NCI-H69 (cell line): ENCODE results near the gene WDR27.
"Not testable (repeated sequence)": the region's sequence is repeated elsewhere in the genome, so short reads cannot be mapped to it uniquely, and the experiment has no call there.

ENCODE experiments used
- DNase-seq: peaks from one replicate; lab custom pipeline; 2025; lab: John Stamatoyannopoulos, UW

The WDR27 gene

GRCh38 chr6:169520104-169520503 is 181.7 kb downstream of the WDR27 start:
- DNase-seq, result no peak

DNA sequence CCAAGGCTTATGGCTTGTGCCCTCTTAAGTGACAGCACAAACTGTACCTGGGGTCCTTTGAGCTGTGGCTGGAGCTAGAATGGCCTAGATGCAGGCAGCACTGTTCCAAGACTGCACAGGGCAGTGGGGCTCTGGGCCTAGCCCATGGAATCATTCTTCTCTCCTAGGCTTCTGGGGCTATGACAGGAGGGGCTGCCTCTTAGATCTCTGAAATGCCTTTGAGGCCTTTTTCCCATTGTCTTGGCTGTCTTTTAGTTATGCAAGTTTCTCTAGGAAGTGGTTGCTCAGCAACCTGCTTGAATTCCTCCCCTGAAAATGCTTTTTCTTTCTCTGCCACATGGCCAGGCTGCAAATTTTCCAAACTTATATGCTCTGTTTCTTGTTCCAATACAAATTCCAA is 183.4 kb downstream of the WDR27 start:
- DNase-seq, result no peak

- DNase-seq, result no peak
Measured at GRCh38 chr6:169513478-169514193, 188.2 kb downstream of the WDR27 start.

GRCh38 chr6:169511785-169512184 is 190.0 kb downstream of the WDR27 start:
- DNase-seq, result not testable (repeated sequence)

DNA sequence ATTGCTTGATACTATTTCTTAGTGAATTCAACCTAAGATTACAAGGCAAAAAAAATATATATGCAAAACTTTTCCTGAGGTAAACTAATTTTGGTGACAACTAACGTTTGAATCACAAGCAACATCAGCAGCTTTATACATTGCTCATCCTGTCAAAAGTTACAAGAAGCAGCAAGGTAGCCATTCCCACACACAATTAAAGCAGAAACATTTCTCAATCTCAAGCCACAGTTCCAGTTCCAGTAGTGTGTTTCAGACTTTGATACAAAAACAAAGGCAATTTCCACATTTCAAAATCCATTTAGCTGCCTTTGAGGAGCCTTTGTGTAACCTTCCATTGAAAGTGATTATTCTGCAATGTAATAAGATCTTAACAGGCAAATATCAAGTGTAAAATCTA is 191.0 kb downstream of the WDR27 start:
- no peak for DNase-seq

GRCh38 chr6:169508452-169508851 is 193.4 kb downstream of the WDR27 start:
- DNase-seq, result no peak

DNA sequence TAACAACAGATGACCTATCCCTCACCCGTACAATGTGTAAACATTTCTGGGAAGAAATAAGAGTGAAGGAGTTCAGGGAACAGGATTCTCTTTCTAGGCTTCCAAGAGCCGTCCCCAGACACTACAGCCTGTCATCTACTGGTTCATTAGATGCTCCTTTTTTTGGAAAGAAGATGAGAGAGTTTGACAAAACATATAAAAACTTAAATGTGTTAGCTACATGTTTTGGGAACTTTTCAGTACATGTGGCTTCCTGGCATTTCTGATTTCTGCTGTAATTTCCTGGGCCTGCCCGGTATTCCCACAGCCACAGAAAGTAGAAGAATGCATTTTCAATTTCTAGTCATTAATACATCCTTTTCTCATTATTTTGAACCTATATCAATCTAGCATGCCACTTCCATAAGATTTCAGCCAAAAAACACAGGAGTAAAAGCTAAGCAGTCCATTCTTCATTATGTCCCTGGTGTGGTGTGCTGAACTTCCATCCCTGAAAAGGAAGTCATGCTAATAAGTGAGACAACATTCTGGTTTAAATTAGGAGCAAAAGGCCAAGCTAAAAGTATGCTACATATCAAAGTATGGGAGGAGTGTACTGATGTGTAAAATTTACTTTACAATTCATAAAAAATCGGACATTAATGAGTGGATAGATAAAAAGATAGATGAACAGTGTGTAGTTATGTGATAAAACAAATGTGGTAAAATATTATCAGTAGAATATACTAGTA is 198.2 kb downstream of the WDR27 start:
- no peak for DNase-seq

DNA sequence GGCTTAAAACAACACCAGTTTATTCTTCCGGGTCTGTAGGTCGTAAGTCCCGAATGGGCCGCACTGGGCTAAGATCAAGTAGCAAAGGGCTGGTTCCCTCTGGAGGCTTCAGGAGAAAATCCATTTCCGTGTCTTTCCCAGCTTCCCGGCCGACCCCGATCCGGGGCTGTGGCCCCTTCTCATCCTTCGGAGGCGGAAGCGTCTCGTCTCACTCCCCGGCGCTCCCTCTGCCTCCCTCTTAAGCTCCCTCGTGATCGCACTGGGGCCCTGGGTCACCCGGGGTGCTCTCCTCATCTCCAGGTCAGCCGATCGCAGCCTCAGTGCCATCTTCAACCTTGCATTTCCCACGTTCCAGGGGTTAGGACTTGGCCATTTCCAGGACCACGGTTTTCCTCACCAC is 199.4 kb downstream of the WDR27 start:
- no peak for DNase-seq

GRCh38 chr6:169501777-169502313 is 200.0 kb downstream of the WDR27 start:
- DNase-seq, result no peak

- no peak for DNase-seq
Measured at GRCh38 chr6:169501128-169501527, 200.7 kb downstream of the WDR27 start.

- no peak for DNase-seq
Measured at GRCh38 chr6:169500688-169501087, 201.1 kb downstream of the WDR27 start.

DNA sequence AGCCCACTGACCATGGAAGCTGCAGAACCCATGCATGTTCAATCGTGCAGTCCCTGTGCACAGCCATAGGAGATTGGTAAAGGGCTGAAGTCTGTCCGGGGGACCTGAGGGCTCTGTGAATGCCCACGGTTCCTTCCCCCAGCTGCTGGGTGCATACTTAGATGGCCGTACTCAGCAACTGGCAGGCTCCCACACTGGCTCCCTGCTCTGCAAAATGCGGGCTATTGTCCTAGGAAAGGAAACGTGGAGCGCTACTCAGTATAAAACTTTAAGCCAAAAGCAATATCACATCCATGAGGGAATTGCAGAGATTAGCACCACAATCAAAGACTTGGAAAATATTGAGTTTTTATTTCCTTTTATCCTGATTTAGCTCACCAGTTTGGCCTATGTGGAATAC is 202.0 kb downstream of the WDR27 start:
- DNase-seq, result no peak

DNA sequence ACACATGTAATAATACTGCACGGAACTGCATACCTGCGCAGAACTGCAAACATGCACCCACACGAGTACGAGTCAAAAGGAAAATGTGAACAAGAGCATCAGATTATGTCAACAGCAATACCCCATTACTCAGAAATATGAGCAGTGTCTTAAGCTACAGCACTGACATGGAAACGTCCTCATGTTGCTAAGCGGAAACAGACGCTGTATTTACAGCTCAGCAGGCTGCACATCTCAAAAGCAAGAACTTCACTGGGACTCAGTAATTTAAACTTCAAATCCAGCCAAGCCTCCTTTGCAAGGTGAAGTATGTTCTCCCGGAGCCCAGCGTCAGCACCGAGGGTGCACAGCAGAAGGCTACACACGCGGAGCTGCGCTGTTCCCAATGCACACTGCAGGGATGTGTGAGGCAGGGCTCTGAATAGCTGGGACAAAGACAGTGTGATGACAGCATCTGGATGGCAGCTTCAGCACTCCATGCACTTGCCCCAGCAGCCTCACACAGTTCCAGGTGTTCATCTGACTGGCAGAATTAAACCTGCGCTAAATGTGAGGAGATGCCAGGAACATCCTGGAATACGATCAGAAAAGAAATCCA is 202.8 kb downstream of the WDR27 start:
- no peak for DNase-seq

DNA sequence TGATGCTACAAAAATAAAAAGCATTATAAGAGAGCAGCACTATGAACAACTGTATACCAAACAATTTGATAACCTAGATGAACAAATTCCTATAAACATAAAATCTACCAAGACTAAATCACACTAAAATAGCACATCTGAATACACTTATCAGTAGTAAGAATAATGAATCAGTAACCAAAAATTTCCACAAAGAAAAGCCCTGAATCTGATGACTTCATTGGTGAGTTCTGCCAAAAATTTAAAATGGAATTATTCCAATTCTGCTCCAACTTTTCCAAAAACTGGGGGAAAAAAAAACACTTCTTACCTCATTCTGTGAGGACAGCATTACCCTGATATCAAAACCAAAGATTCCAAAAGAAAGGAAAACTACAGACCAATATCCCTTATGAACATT is 206.2 kb downstream of the WDR27 start:
- DNase-seq, result no peak

DNA sequence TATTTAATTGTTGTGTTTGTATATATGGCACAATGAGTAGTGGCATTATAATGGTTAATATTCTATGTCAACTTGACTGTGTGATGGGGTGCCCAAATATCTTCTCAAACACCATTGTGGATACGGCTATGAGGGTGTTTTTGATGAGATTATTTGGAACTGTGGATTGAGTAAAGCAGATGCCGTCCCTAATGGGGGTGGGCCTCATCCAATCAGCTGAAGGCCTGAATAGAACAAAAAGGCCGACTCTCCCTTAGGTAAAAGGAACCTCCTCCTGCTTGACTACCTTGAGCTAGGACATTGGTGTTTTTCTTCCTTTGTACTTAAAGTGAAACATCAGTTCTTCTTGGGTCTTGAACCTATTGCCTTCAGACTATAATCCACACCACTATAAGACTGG is 207.8 kb downstream of the WDR27 start:
- no peak for DNase-seq

GRCh38 chr6:169491482-169491881 is 210.3 kb downstream of the WDR27 start:
- no peak for DNase-seq

GRCh38 chr6:169490830-169491229 is 211.0 kb downstream of the WDR27 start:
- no peak for DNase-seq

- no peak for DNase-seq
Measured at GRCh38 chr6:169490246-169490641, 211.6 kb downstream of the WDR27 start.

GRCh38 chr6:169489563-169490245 is 212.1 kb downstream of the WDR27 start:
- DNase-seq, result no peak

GRCh38 chr6:169487579-169488436 is 214.0 kb downstream of the WDR27 start:
- no peak for DNase-seq

DNA sequence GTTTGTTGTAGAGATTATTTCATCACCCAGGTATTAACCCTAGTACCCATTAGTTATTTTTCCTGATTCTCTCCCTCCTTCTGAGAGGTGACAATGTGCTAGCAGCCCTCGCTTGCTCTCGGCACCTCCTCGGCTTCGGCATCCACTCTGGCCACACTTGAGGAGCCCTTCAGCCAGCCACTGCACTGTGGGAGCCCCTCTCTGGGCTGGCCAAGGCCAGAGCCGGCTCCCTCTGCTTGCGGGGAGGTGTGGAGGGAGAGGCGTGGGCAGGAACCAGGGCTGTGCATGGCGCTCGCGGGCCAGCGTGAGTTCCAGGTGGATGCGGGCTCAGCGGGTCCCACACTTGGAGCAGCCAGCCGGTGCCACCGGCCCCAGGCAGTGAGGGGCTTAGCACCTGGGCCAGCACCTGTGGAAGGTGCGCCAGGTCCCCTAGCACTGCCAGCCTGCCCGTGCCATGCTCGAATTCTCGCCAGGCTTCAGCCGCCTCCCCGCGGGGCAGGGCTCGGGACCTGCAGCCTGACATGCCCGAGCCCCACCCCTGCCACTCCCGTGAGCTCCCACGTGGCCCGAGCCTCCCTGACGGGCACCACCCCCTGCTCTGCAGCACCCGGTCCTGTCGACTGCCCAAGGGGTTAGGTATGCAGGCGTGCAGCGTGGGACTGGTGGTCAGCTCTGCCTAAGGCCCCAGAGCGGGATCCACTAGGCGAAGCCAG is 221.9 kb downstream of the WDR27 start:
- DNase-seq, result no peak
